ENCODE data around the gene GALNT10. TPM values are rescaled to one million over a fixed set of nuclear protein-coding genes. Genes with fewer than 3 reads are reported as not detected.
A peak's percentile ranks its signal among the peaks of the same experiment; 100 is the strongest.

GALNT10 gene
- total RNA-seq, 1 donor from 2014 or later: 11.5 TPM

DNA sequence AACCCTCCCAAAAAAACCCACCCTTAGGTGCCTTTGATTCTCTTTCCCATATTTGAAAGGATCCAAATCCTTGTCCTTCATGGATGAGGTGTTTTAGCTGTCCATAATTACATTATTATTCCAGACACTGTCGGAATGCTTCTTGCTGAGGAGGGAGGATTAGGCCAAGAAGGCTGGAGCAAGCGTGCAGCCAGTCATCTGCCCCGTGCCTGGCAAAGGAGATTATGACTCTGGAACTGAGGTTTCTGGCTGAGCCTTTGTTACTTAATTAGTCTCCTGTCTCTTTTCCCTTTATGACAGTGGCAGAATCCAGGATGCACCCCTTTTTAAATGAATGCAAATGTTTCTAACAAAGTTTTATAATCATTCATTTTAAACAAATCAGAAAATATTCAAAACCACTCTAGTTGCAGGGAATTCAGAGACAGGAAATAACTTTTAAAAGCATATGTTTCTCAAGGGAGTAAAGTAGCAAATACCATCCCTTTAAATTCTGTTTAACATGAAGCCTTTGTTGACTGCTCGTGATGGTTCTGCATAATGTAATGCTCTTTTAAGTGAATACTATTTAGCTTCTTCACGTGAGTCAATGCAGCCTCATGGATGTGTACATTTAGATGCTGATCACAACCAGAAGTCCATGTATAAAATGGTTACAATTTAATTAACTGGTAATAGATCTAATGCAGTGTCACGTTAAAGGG, 69.8 kb downstream of the GALNT10 start:
- peak in 1 of 2 donors; percentile 10 for DNase-seq (ENCODE audit: extremely low spot score in 2 of 2)

GRCh38 chr5:154262342-154262741, 71.8 kb downstream of the GALNT10 start:
- Histone ChIP-seq H3K36me3 (no peaks in the 10 kb centered on the region), H3K9me3 (no peaks in the 10 kb centered on the region), H3K27me3 (no peaks in the 10 kb centered on the region), H3K4me1 (no peaks in the 10 kb centered on the region), H3K27ac (no peak overlapping the region), H3K4me3 (no peak overlapping the region)
- intact Hi-C loops (cut with DNase I): no loop called here
- DNase-seq (ENCODE audit: extremely low spot score in 2 of 2): peak in 1 of 2 donors; percentile 54
- TF ChIP-seq POLR2A (IDR thresholded peaks at IDR 0.05) (no peak), CTCF (IDR thresholded peaks at IDR 0.05) (no peak), POLR2AphosphoS5 (IDR thresholded peaks at IDR 0.05; ENCODE audit: insufficient read depth in 1 of 2, low read depth in 1 of 2) (no peak)

More for the DNA sequence above, 69.8 kb downstream of the GALNT10 start:
- Histone ChIP-seq H3K27me3 (no peaks in the 10 kb centered on the region), H3K4me1 (no peaks in the 10 kb centered on the region), H3K36me3 (no peaks in the 10 kb centered on the region), H3K27ac (no peak overlapping the region), H3K9me3 (no peaks in the 10 kb centered on the region), H3K4me3 (no peak overlapping the region)
- intact Hi-C loops (cut with DNase I): no loop called here
- TF ChIP-seq CTCF (IDR thresholded peaks at IDR 0.05) (no peak), POLR2A (IDR thresholded peaks at IDR 0.05) (no peak), POLR2AphosphoS5 (IDR thresholded peaks at IDR 0.05; ENCODE audit: insufficient read depth in 1 of 2, low read depth in 1 of 2) (no peak)

DNA sequence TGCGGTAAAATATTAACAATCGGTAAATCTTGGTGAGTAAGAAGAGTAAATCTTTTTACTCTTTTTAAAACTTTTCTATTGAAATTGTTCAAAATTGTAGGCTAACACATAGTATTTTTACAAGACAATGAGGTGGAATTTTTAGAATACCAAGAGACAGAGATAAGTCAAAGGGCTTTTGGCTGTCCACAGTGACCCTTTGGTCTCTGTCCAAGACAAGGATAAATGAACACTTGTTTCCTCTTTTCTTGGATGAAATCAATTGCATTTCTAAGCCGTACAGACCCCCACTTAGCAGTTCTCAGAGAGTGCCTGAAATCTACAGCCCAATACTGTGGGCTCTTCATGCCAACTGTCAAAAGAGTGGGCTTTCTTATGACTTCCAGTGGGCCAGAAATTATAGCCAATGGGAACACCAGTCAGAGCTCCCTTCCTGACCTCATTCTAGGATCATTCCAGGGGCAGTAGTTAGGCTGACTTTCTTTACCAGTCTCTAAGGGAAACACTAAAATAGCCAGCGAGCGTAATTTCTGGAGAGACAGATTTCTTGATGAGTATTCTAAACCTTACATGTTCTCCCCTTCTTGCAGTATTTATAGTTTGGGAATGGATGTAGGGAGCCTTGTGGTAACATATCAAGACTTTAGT, 74.1 kb downstream of the GALNT10 start:
- Histone ChIP-seq H3K36me3 (no peaks in the 10 kb centered on the region), H3K27ac (no peak overlapping the region), H3K4me1 (peaks cover 7% of the 10 kb centered on the region), H3K27me3 (no peaks in the 10 kb centered on the region), H3K4me3 (no peak overlapping the region), H3K9me3 (no peaks in the 10 kb centered on the region)
- TF ChIP-seq CTCF (IDR thresholded peaks at IDR 0.05) (no peak), POLR2AphosphoS5 (IDR thresholded peaks at IDR 0.05; ENCODE audit: insufficient read depth in 1 of 2, low read depth in 1 of 2) (no peak), POLR2A (IDR thresholded peaks at IDR 0.05) (no peak)
- intact Hi-C loops (cut with DNase I): no loop called here
- DNase-seq (ENCODE audit: extremely low spot score in 2 of 2): peak in 1 of 2 donors; percentile 58

GRCh38 chr5:154265197-154265773, 74.8 kb downstream of the GALNT10 start:
- DNase-seq (ENCODE audit: extremely low spot score in 2 of 2): peak in 1 of 2 donors; percentile 49
- Histone ChIP-seq H3K4me1 (peaks cover 7% of the 10 kb centered on the region), H3K27ac (no peak overlapping the region)

DNA sequence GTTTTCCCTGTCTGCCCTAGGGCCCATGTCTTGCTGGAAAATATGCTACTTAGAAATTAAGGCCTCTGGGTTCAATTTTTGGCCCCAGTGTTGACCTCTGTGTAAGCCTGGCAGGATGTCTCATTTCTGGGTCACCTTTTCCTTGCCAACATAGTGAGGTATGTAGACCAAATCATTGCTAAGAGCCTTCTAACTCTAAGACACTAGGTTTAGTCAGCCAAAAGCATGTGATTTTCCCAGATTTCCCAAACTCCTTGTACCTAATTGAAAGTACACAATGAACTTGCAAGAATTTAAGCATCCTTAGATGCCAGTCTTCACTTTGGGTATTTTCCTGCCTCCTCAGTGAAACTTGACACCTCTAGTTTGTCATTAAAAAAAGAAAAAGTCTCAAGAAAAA, 77.0 kb downstream of the GALNT10 start:
- TF ChIP-seq CTCF (IDR thresholded peaks at IDR 0.05) (no peak), POLR2A (IDR thresholded peaks at IDR 0.05) (no peak), POLR2AphosphoS5 (IDR thresholded peaks at IDR 0.05; ENCODE audit: insufficient read depth in 1 of 2, low read depth in 1 of 2) (no peak)
- DNase-seq (ENCODE audit: extremely low spot score in 2 of 2): peak in 1 of 2 donors; percentile 13
- Histone ChIP-seq H3K27me3 (no peaks in the 10 kb centered on the region), H3K9me3 (no peaks in the 10 kb centered on the region), H3K27ac (no peak overlapping the region), H3K4me1 (peaks cover 15% of the 10 kb centered on the region), H3K4me3 (no peak overlapping the region), H3K36me3 (no peaks in the 10 kb centered on the region)
- intact Hi-C loops (cut with DNase I): no loop called here

More at GRCh38 chr5:154265197-154265773, 74.8 kb downstream of the GALNT10 start:
- Histone ChIP-seq H3K27me3 (no peaks in the 10 kb centered on the region), H3K9me3 (no peaks in the 10 kb centered on the region), H3K36me3 (no peaks in the 10 kb centered on the region), H3K4me3 (no peak overlapping the region)
- intact Hi-C loops (cut with DNase I): no loop called here
- no peak for TF ChIP-seq POLR2A (IDR thresholded peaks at IDR 0.05)
